ENCODE results near the gene C19orf67.

DNA sequence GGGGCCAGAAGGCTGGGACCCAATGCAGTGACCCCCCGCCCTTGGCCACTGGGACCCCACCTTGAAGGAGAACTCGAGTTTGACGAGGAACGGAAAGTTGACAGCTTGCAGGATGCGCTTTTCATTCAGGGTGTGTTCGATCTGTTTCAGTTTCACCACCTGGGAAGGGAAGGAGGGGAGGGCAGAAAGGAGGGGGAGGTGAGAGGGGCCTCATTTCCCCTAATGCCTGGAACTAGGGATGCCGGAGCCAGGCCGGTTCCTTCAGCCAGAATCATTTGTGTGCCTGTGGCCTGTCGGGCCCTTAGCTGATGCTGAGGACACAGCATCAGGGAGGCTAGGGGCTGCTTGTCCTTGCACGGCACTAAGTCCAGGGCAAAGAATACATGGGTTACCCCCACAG is 17.2 kb upstream of the C19orf67 start:
- TF ChIP-seq, protein P1, sequence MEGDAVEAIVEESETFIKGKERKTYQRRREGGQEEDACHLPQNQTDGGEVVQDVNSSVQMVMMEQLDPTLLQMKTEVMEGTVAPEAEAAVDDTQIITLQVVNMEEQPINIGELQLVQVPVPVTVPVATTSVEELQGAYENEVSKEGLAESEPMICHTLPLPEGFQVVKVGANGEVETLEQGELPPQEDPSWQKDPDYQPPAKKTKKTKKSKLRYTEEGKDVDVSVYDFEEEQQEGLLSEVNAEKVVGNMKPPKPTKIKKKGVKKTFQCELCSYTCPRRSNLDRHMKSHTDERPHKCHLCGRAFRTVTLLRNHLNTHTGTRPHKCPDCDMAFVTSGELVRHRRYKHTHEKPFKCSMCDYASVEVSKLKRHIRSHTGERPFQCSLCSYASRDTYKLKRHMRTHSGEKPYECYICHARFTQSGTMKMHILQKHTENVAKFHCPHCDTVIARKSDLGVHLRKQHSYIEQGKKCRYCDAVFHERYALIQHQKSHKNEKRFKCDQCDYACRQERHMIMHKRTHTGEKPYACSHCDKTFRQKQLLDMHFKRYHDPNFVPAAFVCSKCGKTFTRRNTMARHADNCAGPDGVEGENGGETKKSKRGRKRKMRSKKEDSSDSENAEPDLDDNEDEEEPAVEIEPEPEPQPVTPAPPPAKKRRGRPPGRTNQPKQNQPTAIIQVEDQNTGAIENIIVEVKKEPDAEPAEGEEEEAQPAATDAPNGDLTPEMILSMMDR (optimal IDR thresholded peaks at IDR 0.05 in 1 of 3, IDR thresholded peaks at IDR 0.05 in 1 of 3, conservative IDR thresholded peaks at IDR 0.05 in 1 of 3; ENCODE audit: extremely low read depth in 1 of 3, insufficient read depth in 2 of 3, low read length in 3 of 3), result no peak
- no peak for TF ChIP-seq EZH2 (IDR thresholded peaks at IDR 0.05; ENCODE audit: low read length)

All from keratinocyte (primary cell).